H1 (cell line): ENCODE data around the gene HMSD. TPM values are rescaled to one million over a fixed set of nuclear protein-coding genes. Genes with fewer than 3 reads are reported as not detected.

Source experiments
- BRCA1 ChIP-seq: IDR thresholded peaks from 2 replicates; pipeline ENCODE4 v1.6.1; 2012; ENCODE audit warnings: low read depth, low read length, improper control_type of control experiment
- CTBP2 ChIP-seq: IDR thresholded peaks from 2 replicates; pipeline ENCODE4 v1.7.0; 2011; ENCODE audit warnings: borderline replicate concordance, mild to moderate bottlenecking, moderate library complexity, mixed read lengths, low read length; ENCODE audit not compliant: insufficient read depth, insufficient read length
- EP300 ChIP-seq, 2 experiments: IDR thresholded peaks; 1 replicate in 1 of 2; 2 replicates in 1 of 2; pipeline ENCODE4 v1.6.1; 2011 to 2012; ENCODE audit warnings: low read depth in 2 of 2, low read length in 2 of 2, mild to moderate bottlenecking in 2 of 2, borderline replicate concordance in 1 of 2, inconsistent platforms in 1 of 2, moderate library complexity in 1 of 2
- SIX5 ChIP-seq: IDR thresholded peaks from 2 replicates; pipeline ENCODE4 v1.6.1; 2011; ENCODE audit warnings: mild to moderate bottlenecking, low read depth, low read length
- TAF1 ChIP-seq: IDR thresholded peaks from 2 replicates; pipeline ENCODE4 v1.6.1; 2011; ENCODE audit warnings: mild to moderate bottlenecking, low read depth, low read length
- TCF12 ChIP-seq: IDR thresholded peaks from 2 replicates; pipeline ENCODE4 v1.6.1; 2011; ENCODE audit warnings: low read depth, mild to moderate bottlenecking, low read length
- YY1 ChIP-seq: IDR thresholded peaks from 2 replicates; pipeline ENCODE4 v1.6.1; 2011; ENCODE audit warnings: low read depth, mild to moderate bottlenecking, low read length
- polyA plus RNA-seq, 7 experiments: library from polyadenylated mRNA; depleted of rRNA in 3 of 7; stranded (reverse) in 5 of 7; unstranded in 2 of 7; fragments of >200 nt in 5 of 7; fragments of 200-250 nt in 2 of 7; gene quantifications; 1 replicate in 5 of 7; 2 replicates in 1 of 7; 4 replicates in 1 of 7; pipeline versions ENCODE4 v1.2.1 to v1.2.3, GENCODE V29; 2011 to 2013; ENCODE audit warnings: missing spikeins in 2 of 7, mixed read lengths in 2 of 7
- total RNA-seq: library from RNA; stranded (reverse); fragmentation: NEBNext Ultra II Directional; extraction: Animal tissue kit (Norgen Biotek cat#: 25700); gene quantifications from 2 replicates; pipeline ENCODE4 v1.2.1, GENCODE V29; 2021

HMSD gene
- total and polyA plus RNA-seq, 2 of the 8 experiments (the other 6 are each of a cell fraction or from before 2014, with no cell fraction given) = 1.3 to 3.0 TPM

DNA sequence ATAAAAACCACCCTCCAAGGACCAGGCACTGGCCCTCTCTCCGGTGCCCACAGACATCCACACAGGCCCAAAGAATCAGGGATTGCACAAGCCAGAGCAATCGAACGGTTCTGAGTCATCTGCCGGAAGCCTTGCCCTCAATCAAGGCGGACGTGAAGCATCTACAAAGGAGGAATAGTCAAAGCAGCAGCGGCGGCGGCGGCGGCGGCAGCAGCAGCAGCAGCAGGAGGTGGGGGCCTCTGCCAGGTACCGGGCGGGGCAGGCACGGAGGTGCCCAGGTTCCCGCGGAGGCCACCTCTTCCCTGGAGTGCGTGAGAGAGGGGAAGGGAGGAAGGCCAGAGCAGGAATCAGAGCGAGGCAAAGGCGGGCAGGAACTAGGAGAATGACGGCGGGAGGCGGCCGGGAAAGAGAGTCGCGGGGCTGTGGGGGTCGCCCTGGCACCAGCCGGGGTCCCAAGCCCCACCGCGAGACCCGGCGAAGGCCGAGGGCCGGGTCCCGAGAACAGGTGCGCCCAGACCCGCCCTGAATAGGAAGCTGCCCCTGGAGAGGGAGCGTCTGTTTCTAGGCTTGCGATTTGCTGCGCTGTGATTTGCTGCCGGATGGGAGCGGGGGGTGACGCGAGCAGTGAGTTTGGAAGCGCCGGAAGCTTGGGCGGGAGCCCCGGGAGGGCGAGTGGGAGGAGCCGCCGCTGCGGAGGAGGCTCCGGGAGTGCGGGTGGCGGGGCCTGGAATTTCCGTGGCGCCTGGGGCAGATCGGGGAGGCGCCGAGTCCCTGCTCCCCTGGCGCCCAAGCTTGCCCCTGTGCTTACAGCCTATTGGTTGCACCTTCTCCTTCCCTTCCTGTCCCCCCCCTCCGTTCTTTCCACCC, 21.1 kb downstream of the HMSD start, which contains the start of gene SERPINB8 (continued):
- TF ChIP-seq EP300 (IDR thresholded peaks at IDR 0.05; ENCODE audit: borderline replicate concordance in 1 of 2, low read depth in 2 of 2, low read length in 2 of 2) (no peak), TAF1 (peak; percentile 65; the same call in 1 of the 2 replicates), BRCA1 (no peak), TCF12 (0 out of 2 replicates have a peak, but pooled peaks have one; percentile 11), YY1 (no peak; the same call in 1 of the 2 replicates), SIX5 (no peak), CTBP2 (no peak)
